ENCODE results near the gene OTOG.

Gene OTOG

GRCh38 chr11:17633987-17634775, 87.1 kb downstream of the OTOG start:
- DNase-seq (ENCODE audit: low spot score): no peak

GRCh38 chr11:17634776-17635550, 87.9 kb downstream of the OTOG start:
- DNase-seq (ENCODE audit: low spot score): no peak

GRCh38 chr11:17635551-17635938, 88.5 kb downstream of the OTOG start:
- no peak for DNase-seq (ENCODE audit: low spot score)

- no peak for DNase-seq (ENCODE audit: low spot score)
These were observed 89.7 kb downstream of the OTOG start for GRCh38 chr11:17636721-17637120.

- no peak for DNase-seq (ENCODE audit: low spot score)
These were observed 90.8 kb downstream of the OTOG start for GRCh38 chr11:17637901-17638300.

- no peak for DNase-seq (ENCODE audit: low spot score)
These were observed 91.3 kb downstream of the OTOG start for GRCh38 chr11:17638311-17638710.

GRCh38 chr11:17639091-17639490, 92.0 kb downstream of the OTOG start:
- no peak for DNase-seq (ENCODE audit: low spot score)

GRCh38 chr11:17639781-17640180, 92.7 kb downstream of the OTOG start:
- no peak for DNase-seq (ENCODE audit: low spot score)

- DNase-seq (ENCODE audit: low spot score): no peak
These were observed 93.6 kb downstream of the OTOG start for GRCh38 chr11:17640493-17641164.

- DNase-seq (ENCODE audit: low spot score): no peak
These were observed 94.8 kb downstream of the OTOG start for GRCh38 chr11:17641792-17642350.

- no peak for DNase-seq (ENCODE audit: low spot score)
These were observed 95.3 kb downstream of the OTOG start for GRCh38 chr11:17642370-17642769.

GRCh38 chr11:17642980-17643379, 95.9 kb downstream of the OTOG start:
- no peak for DNase-seq (ENCODE audit: low spot score)

GRCh38 chr11:17643506-17644405, 96.7 kb downstream of the OTOG start:
- no peak for DNase-seq (ENCODE audit: low spot score)

GRCh38 chr11:17645190-17645970, 98.3 kb downstream of the OTOG start:
- DNase-seq (ENCODE audit: low spot score): no peak

GRCh38 chr11:17646451-17647145, 99.5 kb downstream of the OTOG start:
- no peak for DNase-seq (ENCODE audit: low spot score)

GRCh38 chr11:17648528-17648927, 101.5 kb downstream of the OTOG start:
- DNase-seq (ENCODE audit: low spot score): no peak

- DNase-seq (ENCODE audit: low spot score): no peak
These were observed 102.2 kb downstream of the OTOG start for GRCh38 chr11:17649261-17649660.

- DNase-seq (ENCODE audit: low spot score): no peak
These were observed 102.6 kb downstream of the OTOG start for GRCh38 chr11:17649696-17650095.

GRCh38 chr11:17650127-17650911, 103.3 kb downstream of the OTOG start:
- DNase-seq (ENCODE audit: low spot score): no peak

Measured in CD4-positive, alpha-beta T cell treated with Interleukin-6 at 100 ng/mL for 8 hours (primary cell).